Uterus (tissue), 4 donors: ENCODE data around the gene MED27. TPM values are rescaled to one million over a fixed set of nuclear protein-coding genes. Genes with fewer than 3 reads are reported as not detected.

Experiments
- DNase-seq, 2 donors: peaks; one replicate each; pipeline ENCODE4 v3.0.0-alpha.2; 2019 to 2020
- H3K27ac ChIP-seq, 2 donors: fragments of 200-600 bp; sonication (generic); 1 replicate in 1 of 2; 2 replicates in 1 of 2; pipeline ENCODE4 v1.5.1; 2016 to 2018
- H3K27me3 ChIP-seq, 2 donors: fragments of 200-600 bp; sonication (generic); one replicate each; pipeline ENCODE4 v1.5.1; 2018 to 2019; ENCODE audit warnings: control low read depth in 1 of 2
- H3K36me3 ChIP-seq, 2 donors: fragments of 200-600 bp; sonication (generic); one replicate each; pipeline ENCODE4 v1.5.1; 2019; ENCODE audit warnings: control low read depth in 1 of 2
- H3K4me1 ChIP-seq, 2 donors: fragments of 200-600 bp; sonication (generic); one replicate each; pipeline ENCODE4 v1.5.1; 2018 to 2019; ENCODE audit warnings: control low read depth in 1 of 2
- H3K4me3 ChIP-seq, 2 donors: fragments of 200-600 bp; sonication (generic); 1 replicate in 1 of 2; 2 replicates in 1 of 2; pipeline ENCODE4 v1.5.1; 2018 to 2019; ENCODE audit warnings: mild to moderate bottlenecking in 1 of 2
- H3K9me3 ChIP-seq, 2 donors: fragments of 200-600 bp; sonication (generic); one replicate each; pipeline ENCODE4 v1.5.1; 2019; ENCODE audit warnings: control low read depth in 1 of 2
- CTCF ChIP-seq, 4 experiments: fragments of 200-600 bp in 2 of 4; fragments of 450-650 bp in 2 of 4; sonication (generic) in 2 of 4; IDR thresholded peaks; one replicate each; pipeline ENCODE4 v1.5.1; 2016 to 2019; ENCODE audit warnings: antibody characterized with exemption in 4 of 4, mild to moderate bottlenecking in 2 of 4, moderate library complexity in 1 of 4
- POLR2A ChIP-seq, 2 donors: fragments of 450-650 bp; IDR thresholded peaks; one replicate each; pipeline ENCODE4 v1.6.1; 2016; ENCODE audit warnings: antibody characterized with exemption in 2 of 2, mild to moderate bottlenecking in 1 of 2, moderate library complexity in 1 of 2
- intact Hi-C: fragments of 100-400 bp; cut with DNase I; formaldehyde crosslinking; loops from one replicate; pipeline ENCODE4 v1.15.1; 2023; ENCODE audit warnings: low total_unique reads
- total RNA-seq, 4 donors: library from RNA; depleted of rRNA in 3 of 4; stranded (reverse); fragments of >200 nt in 3 of 4; gene quantifications; one replicate each; pipeline versions ENCODE4 v1.1.0 to v1.2.4, GENCODE V29; 2014 to 2023
- donor health status: DM: yes; HTN: yes; CAD: no.

MED27 gene
- total RNA-seq, 4 donors from 2014 or later = 4.6 to 29.3 (median 10.7) TPM

- H3K27ac ChIP-seq = no peak overlapping the region
- TF ChIP-seq CTCF (IDR thresholded peaks at IDR 0.05) (no peak), POLR2A (IDR thresholded peaks at IDR 0.05) (no peak)
- DNase-seq = no peak
- no peaks in the 10 kb centered on the region for H3K27me3 ChIP-seq
- no peaks in the 10 kb centered on the region for H3K36me3 ChIP-seq
- intact Hi-C loops = no loop called here
- H3K9me3 ChIP-seq = no peaks in the 10 kb centered on the region
- H3K4me1 ChIP-seq = no peaks in the 10 kb centered on the region
- no peak overlapping the region for H3K4me3 ChIP-seq
These were observed 230.3 kb downstream of the MED27 start for GRCh38 chr9:131849391-131849790.

GRCh38 chr9:131848570-131849160 lies 231.0 kb downstream of the MED27 start:
- H3K27me3 ChIP-seq = no peaks in the 10 kb centered on the region
- H3K4me1 ChIP-seq = no peaks in the 10 kb centered on the region
- H3K36me3 ChIP-seq = no peaks in the 10 kb centered on the region
- no peak for DNase-seq
- H3K4me3 ChIP-seq = no peak overlapping the region
- no peak for TF ChIP-seq POLR2A (IDR thresholded peaks at IDR 0.05)
- no peak for TF ChIP-seq CTCF (IDR thresholded peaks at IDR 0.05)
- intact Hi-C loops = no loop called here
- H3K27ac ChIP-seq = no peak overlapping the region
- H3K9me3 ChIP-seq = no peaks in the 10 kb centered on the region

- Histone ChIP-seq H3K36me3 (no peaks in the 10 kb centered on the region), H3K27me3 (no peaks in the 10 kb centered on the region), H3K4me3 (no peak overlapping the region), H3K4me1 (no peaks in the 10 kb centered on the region), H3K9me3 (no peaks in the 10 kb centered on the region), H3K27ac (no peak overlapping the region)
- TF ChIP-seq CTCF (IDR thresholded peaks at IDR 0.05) (no peak), POLR2A (IDR thresholded peaks at IDR 0.05) (no peak)
- DNase-seq = no peak
- intact Hi-C loops = no loop called here
These were observed 231.9 kb downstream of the MED27 start for GRCh38 chr9:131847665-131848354.

- Histone ChIP-seq H3K27me3 (no peaks in the 10 kb centered on the region), H3K4me3 (no peak overlapping the region), H3K36me3 (no peaks in the 10 kb centered on the region), H3K9me3 (no peaks in the 10 kb centered on the region), H3K27ac (no peak overlapping the region), H3K4me1 (no peaks in the 10 kb centered on the region)
- intact Hi-C loops = no loop called here
- DNase-seq = no peak
- TF ChIP-seq POLR2A (IDR thresholded peaks at IDR 0.05) (no peak), CTCF (IDR thresholded peaks at IDR 0.05) (no peak)
These were observed 234.1 kb downstream of the MED27 start for GRCh38 chr9:131845305-131846298.
